Measurements from ENCODE around the gene DOK7. TPM values are rescaled to one million over a fixed set of nuclear protein-coding genes. Genes with fewer than 3 reads are reported as not detected.

The DOK7 gene
- polyA plus RNA-seq, 10 donors: 9.6 to 17.5 (median 14.4) TPM

DNA sequence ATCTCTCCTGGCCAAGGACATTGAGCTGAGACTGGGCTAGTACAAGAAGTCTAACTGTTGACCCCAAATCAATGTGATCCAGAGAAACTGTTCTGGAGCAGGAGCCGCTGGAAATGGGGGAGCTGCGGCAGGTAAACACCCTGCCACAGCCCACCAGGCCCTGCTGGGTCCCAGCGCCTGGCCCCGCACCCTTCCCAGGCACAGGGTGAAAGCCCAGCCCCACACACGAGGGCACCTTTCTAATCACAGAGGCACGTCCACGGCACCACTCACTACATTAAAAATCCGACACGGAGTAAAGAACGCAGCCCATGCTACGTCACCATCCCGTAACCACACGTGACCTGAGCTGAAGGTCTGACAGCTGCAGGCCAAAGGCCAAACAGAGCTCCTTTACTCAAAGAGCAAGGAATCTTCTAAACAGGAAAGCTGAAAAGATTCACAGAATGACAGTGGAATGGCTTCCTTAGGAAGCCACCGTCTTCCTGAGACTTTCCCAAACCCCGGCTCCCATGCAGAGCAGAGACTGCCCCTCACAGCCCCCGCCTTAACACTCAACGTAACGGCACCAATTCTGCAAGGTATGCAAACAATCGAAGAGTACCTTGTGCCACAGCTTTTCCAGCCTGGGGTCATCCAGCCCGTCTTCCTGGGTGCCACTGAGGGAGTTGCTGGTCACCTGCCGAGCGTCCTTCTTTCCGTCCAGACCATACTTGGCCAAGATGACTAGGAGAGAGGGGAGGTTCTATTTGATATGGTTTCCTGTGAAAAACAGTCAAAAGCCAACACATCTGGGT lies 56.6 kb downstream of the DOK7 start:
- no peak for DNase-seq

GRCh38 chr4:3520276-3520675 lies 57.2 kb downstream of the DOK7 start:
- DNase-seq: peak in 2 of 3 donors; percentile 22 to 50

DNA sequence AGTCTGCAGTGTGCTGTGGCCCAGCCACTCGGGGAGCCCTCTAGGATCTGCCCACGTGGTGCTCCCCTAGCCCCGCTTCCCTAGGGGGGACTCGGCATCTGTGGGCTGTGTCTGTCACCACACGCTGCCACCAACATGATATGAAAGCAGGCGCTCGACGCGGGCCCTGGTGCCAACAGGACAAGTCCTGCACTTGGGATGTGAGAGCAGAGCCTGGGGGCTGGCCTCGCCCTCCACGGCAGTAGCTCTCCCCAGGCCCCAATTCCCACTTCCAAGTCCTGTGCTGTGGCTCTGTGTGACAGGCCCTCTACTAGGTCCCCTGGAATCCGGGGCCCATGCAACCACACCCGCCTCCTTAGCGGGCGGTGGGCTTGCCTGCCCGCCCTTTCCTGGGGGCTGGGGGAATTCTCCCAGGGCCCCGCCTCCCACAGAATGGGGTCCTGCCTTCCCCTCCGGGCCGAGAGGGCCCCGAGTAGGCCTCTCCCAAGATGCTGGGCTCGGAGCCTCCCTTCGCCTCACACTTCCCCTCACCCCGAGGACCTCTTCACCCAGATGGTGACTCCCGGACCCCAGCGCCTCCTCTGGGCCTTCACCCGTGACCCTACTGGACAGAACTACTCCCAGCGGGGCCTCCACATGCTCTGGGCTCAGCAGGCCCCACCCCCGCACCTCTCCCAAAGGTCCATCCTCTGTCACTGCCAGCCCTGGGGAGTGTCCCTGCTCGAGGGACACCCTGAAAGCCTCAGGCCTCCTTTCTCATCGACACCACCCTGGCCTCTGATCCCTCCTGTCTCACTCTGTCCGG lies 57.9 kb downstream of the DOK7 start:
- DNase-seq: no peak

DNA sequence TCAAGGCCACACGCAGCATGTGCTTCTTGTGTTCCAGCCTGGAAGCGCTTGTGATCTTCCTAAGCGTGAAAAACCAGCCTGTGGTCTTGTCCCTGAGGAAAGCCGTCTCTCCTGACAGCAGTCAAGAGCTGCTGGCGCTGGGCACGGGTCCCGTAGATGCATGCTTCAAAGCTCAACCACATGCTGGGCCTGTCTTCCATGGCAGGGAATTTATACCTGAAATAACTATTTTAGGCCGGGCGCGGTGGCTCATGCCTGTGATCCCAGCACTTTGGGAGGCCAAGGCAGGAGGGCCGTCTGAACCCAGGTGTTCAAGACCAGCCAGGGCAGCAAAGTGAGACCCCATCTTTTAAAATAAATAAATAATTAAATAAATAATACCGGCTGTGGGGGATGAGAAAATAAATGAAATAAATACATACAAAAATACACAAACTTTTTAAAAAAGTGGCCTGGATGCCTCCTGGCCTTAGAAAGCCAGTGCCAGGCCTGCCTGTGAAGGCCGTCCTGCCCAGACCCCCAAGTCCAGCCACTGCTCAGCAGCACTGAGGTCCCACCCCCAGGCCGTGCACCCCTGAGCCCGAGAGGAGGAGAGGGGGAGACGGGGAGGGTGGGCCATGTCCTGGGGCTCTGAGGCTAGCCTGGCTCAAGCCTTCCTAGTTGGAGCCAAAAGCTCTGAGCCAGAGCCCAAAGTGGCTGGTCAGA lies 58.7 kb downstream of the DOK7 start:
- DNase-seq: no peak

DNA sequence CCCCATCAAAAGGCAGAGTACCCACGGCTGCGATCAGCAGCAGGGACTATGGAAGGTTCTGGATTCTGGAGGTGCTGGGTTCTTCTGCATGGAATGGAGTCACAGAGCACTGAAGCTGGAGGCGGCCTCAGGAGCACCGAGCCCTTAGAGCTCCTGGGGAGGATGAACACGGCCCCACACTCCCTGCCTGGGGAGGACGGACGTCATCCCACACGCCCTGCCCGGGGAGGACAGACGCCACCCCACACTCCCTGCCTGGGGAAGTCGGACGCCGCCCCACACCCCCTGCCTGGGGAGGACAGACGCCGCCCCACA lies 59.2 kb downstream of the DOK7 start:
- no peak for DNase-seq

DNA sequence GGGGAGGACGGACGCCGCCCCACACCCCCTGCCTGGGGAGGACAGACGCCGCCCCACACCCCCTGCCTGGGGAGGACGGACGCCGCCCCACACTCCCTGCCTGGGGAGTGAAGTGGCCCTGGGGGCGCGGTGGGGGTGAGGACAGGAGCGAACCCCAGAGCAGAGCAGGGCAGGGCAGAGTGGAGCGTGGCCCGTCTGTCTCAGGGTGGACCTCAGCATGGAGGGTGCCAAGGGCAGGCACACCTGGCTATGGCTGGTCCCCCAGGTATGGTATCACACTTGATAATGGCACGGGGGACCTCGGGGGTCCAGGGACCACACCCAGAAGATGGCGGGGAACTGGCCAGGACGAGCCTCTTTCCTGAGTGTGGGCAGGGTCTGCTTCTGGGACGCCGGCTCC lies 59.5 kb downstream of the DOK7 start:
- DNase-seq: no peak

DNA sequence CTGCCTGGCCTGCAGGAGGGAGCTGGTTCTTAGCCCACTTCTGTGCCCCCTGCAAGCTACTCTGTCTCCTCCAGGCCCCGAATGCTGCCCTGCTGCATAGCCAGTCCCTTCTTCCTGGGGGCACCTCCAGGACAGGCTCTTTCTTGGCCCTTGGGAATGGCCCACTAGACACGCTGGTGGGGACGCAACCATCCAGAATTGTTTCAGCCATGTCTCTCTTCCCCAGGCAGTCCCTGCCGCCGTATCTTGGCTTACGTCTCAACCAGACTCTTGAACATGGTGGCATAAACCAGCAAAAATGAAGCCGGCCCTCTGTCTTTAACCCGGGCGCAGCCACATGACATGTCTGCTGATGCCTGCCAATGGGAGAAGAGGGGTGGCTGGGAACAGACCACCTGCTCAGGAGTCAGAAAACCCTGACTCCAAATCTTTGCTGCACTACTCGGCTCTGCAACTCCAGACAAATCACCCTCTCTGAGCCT lies 60.1 kb downstream of the DOK7 start:
- no peak for DNase-seq

GRCh38 chr4:3523628-3524221 lies 60.6 kb downstream of the DOK7 start:
- DNase-seq: no peak

DNA sequence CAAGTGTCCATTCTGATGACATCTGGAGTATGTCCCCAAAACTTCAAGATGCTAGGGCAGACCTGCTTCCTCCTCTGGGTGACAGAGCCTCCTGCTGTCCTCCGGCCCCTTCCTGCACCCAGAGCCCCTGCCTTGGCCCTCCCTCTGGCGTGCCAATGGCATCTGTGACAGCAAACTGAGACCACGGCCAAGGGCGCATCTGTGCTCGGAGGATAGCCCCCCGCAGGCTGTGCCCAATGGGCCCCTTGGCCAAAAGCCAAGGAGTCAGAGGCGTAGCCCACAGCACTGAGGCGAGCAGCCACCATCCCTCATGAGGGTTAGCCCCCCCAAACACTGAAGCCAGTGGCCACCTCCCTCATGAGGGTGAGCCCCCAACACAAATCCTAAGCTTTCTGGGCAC lies 61.2 kb downstream of the DOK7 start:
- DNase-seq: no peak

- DNase-seq: peak in 2 of 3 donors; percentile 33 to 63
Observed at GRCh38 chr4:3524920-3525319, 61.8 kb downstream of the DOK7 start.

DNA sequence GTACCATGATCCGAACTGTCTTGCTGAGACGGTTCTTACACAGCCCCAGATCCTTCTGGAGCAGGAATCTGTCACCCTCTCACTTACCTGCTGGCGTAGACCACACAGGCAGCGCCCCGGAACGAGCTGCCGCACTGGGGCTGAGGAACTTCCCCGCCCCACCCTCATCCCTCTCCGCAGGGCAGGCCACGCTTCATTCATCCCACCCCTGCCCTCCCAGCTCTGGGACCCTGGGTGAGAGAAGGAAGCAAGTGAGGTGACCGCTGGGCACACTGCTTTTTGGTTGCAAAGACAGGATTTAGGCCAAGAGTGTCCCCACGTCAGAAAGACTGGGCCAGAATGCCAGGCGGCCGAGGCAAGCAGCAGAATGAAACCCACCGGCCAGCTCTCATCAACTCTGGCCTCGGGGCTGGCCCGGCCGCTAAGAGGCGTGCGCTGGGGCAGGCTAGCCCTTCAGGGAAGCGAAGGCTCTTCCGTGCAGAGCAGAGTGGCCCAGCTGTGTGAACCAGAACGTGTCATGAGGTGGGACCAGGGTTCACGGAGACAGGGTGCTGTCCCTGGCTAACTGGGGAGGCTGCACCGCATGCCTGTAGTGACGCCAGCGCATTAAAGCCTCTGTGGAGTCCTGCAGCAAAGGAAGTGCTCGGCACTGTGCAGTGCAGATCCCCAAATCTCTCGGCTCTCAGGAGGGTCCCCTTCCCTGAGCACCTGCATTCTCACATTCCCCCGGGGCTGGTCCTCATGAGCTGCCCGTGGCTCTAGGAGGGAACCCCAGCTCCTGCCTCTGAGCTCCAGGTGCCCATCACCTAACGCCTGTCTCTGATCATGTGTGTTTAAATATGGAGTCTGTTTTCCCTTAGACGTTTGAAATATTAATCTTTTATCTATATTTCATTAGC lies 62.7 kb downstream of the DOK7 start:
- DNase-seq: no peak

DNA sequence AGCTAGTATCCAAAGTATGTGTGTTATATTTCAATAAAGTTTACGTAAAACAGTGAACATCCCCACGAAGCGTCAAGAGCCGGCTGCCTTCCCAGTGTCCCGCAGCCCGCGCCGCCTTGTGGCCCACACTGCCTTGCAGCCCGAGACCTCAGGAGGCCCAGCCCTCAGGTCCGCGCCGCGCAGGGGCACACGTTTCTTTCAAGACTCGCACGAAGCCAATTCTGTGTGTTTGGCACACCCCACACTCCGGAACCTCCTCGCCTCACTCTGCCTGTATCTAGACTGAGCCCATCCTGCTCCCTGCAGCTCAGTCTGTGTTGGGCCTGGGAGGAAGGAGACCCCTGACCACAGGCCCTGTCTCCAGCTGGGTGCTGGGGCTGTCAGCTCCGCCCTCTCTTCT lies 63.4 kb downstream of the DOK7 start:
- no peak for DNase-seq

- DNase-seq: no peak
Observed at GRCh38 chr4:3527101-3527913, 64.2 kb downstream of the DOK7 start.

- DNase-seq: no peak
Observed at GRCh38 chr4:3527914-3528876, 65.1 kb downstream of the DOK7 start.

DNA sequence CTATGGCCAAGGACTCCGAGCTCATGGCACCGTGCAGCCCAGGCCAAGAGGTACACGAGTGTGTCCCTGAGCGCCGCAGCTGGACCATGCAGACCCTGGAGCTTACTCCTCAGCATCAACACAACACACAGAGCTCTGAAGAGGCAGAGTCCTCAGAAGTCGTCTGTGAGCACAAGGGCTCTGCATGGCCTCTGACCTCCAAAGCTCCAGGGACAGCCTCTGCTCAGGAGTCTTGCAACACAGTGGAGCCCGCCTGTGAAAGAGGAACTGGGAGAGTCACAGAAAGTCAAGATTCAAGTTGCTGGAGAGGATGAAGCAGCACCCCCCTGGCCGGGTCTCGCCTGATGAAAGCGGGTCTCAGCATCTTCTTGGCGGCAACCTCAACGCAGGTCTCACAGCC lies 66.3 kb downstream of the DOK7 start:
- DNase-seq: no peak

GRCh38 chr4:3530051-3530450 lies 66.9 kb downstream of the DOK7 start:
- DNase-seq: no peak

DNA sequence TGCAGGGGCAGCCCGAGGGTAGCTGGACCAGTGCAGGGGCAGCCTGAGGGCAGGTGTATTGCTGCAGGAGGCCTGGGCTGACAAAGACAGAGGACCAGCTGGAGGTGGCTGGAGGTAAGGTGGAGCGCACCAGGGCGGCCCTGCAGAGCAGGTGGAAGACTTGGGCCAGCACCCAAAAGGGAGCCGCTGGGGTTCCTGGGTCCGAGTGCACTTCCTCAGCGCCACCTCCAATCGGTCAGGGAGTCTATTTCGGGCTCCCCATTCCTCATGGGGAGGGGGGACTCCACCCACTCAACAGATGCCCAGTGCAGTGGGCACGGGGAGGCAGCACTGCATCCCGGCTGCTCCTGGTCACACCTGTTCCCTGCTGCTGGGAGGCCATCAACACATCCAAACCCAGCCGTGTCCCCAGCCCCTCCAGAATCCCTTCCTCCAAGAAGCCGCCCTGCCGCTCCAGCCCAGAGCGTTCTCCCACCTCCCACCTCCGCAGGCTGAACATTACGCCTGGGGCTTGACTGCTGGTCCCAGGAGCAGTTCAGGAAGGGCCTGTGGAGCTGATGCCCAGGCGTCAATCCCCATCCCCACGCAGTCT lies 67.7 kb downstream of the DOK7 start:
- no peak for DNase-seq

- no peak for DNase-seq
Observed at GRCh38 chr4:3531318-3531878, 68.3 kb downstream of the DOK7 start.

All from muscle of back (tissue), 11 donors.